Choroid plexus epithelial cell (primary cell): ENCODE results near the gene ZG16.
"Not testable (repeated sequence)": the region's sequence is repeated elsewhere in the genome, so short reads cannot be mapped to it uniquely, and the experiment has no call there.

Source experiments
- DNase-seq: peaks from one replicate; pipeline ENCODE4 v3.0.0-alpha.2; 2010; ENCODE audit warnings: low read depth
- H3K4me3 ChIP-seq: 2 replicates; pipeline ENCODE4 v1.5.1; 2011; ENCODE audit warnings: low read depth, mild to moderate bottlenecking, control low read depth, low read length, moderate library complexity
- CTCF ChIP-seq: conservative IDR thresholded peaks from 2 replicates; pipeline ENCODE4 v1.5.1; 2011; ENCODE audit warnings: low read depth, mild to moderate bottlenecking, control low read depth, inconsistent platforms, low read length, moderate library complexity

ZG16 gene

GRCh38 chr16:29767062-29767461, 11.0 kb upstream of the ZG16 start:
- no peak for TF ChIP-seq CTCF
- DNase-seq: no peak
- H3K4me3 ChIP-seq: no peak overlapping the region

DNA sequence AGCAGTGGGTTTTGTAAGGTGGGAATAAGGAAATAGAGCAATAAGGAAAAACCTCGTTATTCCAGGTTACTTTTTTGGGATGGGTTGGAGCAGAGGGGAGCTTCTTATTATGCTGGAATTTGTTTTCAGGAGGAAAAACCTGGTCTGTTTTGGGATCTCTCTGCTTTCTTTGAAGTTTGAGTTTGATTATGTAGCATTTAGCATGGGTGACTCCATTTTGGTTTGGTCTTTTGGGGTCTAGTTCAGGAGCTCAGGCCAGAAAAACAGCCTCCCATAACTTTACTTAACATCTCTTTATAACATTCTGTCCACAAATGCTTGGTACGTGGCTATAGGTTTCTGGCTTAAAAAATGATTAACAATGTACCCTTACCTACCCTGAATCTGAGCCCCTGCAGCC, 8.5 kb upstream of the ZG16 start:
- no peak overlapping the region for H3K4me3 ChIP-seq
- TF ChIP-seq CTCF: no peak
- no peak for DNase-seq

- no peak for DNase-seq
- no peak overlapping the region for H3K4me3 ChIP-seq
- no peak for TF ChIP-seq CTCF
Observed at GRCh38 chr16:29770250-29770929, 7.7 kb upstream of the ZG16 start.

DNA sequence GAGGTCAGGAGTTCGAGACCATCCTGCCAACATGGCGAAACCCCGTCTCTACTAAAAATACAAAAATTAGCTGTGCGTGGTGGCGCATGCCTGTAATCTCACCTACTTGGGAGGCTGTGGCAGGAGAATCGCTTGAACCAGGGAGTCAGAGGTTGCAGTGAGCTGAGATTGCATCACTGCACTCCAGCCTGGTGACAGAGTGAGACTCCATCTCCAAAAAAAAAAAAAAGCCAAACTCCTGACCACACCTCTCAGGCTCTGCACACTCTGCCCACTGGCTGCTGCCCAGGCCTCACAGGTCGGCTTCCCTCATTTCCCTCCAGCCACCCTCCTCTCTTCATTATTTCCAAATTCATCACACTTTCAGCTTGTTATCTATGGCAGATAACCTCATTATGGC, 5.7 kb upstream of the ZG16 start:
- not testable (repeated sequence) for H3K4me3 ChIP-seq, DNase-seq

DNA sequence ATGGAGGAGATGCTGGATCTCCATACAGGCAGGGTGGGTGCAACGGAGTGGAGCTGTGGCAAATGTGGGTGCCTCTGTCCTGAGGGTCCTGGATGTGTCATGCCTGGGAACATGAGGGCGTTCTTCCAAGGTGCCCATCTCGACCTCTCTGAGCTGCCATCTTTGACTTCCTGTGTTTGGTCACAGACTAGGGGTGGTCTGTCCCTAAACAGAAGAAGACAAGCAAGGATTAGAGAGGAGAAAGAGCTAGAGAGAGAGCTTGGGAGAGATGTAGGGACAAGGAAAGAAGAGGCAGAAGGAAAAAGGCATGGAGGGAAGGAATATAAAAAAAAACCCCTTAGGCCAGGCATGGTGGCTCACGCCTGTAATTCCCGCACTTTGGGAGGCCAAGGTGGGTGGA, 3.3 kb upstream of the ZG16 start:
- H3K4me3 ChIP-seq: no peak overlapping the region
- no peak for DNase-seq
- no peak for TF ChIP-seq CTCF

DNA sequence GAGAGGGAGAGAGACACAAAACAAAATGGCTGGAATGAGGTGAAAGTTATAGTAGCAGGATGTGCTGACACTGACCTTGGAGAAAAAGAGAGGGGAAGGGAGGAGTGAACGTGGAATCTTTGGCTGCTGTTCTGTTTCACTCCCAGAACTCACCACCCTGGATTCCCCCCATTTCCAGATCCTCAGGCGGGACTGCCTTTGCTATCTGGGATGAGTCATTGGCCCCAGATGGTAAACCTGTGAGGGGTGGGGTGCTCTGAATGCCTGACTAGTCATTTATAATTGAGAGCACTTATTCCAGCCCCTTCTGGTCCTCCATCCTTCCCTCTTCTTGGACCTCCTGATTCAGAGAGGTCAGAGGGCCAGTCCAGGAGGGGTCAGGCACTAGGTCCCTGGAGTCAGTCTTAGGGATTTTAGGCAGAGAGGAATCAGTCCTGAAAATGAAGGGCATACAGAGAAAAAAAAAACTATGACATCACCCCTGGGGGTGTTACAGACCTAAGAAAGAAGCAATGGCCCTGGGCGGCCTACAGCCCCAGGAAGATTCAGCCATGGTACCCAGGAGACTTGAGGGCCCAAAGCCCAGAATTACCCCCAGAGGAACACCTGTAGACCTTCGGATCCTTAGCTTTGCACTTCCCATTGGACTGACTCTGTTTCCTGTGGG, 2.2 kb upstream of the ZG16 start:
- peak; percentile 20 for DNase-seq
- H3K4me3 ChIP-seq: no peak overlapping the region
- TF ChIP-seq CTCF: no peak

DNA sequence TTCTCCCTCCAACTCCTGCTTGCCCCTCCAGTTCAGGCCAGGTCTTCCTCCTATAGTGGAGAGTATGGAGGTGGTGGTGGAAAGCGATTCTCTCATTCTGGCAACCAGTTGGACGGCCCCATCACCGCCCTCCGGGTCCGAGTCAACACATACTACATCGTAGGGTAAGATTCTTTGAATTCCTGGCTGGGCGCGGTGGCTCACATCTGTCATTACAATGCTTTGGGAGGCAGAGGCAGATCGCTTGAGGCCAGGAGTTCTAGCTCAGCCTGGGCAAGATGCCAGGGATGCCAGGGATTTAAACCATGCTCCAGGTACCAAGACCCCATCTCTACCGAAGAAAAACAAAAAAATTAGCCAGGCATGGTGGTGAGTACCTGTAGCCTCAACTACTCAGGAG, 1.4 kb downstream of the ZG16 start:
- no peak for TF ChIP-seq CTCF
- DNase-seq: no peak
- H3K4me3 ChIP-seq: no peak overlapping the region

DNA sequence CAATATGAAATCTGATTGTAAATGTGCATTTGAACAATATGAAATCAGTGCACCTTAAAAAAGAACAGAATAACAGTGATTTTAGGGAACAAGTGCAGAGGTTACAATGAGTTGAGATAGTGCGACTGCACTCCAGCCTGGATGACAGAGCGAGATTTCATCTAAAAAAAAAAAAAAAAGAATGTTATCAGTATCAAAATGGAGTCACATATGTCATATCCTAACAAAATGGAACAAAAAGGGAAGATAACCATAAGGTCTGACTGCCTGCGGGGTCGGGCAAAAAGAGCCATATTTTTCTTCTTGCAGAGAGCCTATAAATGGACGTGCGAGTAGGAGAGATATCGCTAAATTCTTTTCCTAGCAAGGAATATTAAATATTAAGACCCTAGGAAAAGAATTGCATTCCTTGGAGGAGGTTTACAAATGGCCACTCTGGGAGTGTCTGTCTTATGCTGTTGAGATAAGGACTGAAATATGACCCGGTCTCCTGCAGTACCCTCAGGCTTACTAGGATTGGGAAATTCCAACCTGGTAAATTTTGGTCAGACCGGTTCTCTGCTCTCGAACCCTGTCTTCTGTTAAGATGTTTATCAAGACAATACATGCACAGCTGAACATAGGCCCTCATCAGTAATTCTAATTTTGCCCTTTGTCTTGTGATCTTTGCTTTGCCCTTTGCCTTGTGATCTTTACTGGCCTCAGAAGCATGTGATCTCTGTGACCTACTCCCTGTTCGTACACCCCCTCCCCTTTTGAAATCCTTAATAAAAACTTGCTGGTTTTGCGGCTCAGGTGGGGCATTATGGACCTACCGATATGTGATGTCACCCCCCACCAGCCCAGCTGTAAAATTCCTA, 5.3 kb downstream of the ZG16 start:
- not testable (repeated sequence) for H3K4me3 ChIP-seq, DNase-seq
